ENCODE data around the gene LRP1B. TPM values are rescaled to one million over a fixed set of nuclear protein-coding genes. Genes with fewer than 3 reads are reported as not detected.
"Not testable (repeated sequence)": the region's sequence is repeated elsewhere in the genome, so short reads cannot be mapped to it uniquely, and the experiment has no call there.

Gene LRP1B
- total RNA-seq, 1 experiment from 2014 or later, result 0.52 TPM

GRCh38 chr2:140436936-140437335 is 1693.9 kb downstream of the LRP1B start:
- CTCF ChIA-PET, result interaction anchor here (0.7 kb wide), 1 partner anchor 60 kb away, joined by 4 read pairs; no protein-coding TSS in a partner anchor
- no peak for DNase-seq (ENCODE audit: low spot score)
- Mint-ChIP-seq H3K27me3 (ENCODE audit: low read depth) (no peaks in the 10 kb centered on the region), H3K27ac (0 out of 2 replicates have a peak overlapping the region, but pooled peaks have one; percentile 5), H3K9me3 (no peaks in the 10 kb centered on the region), H3K4me1 (peaks cover 15% of the 10 kb centered on the region), H3K36me3 (no peaks in the 10 kb centered on the region), H3K4me3 (no peak overlapping the region)
- ATAC-seq, result peak; percentile 71
- TF ChIP-seq CBFB (CRISPR knock-in tag; IDR thresholded peaks at IDR 0.05; ENCODE audit: low read depth), result no peak
- no peak for TF ChIP-seq ERG (CRISPR knock-in tag; IDR thresholded peaks at IDR 0.05)
- no peak for TF ChIP-seq CREB1 (CRISPR knock-in tag; IDR thresholded peaks at IDR 0.05)
- TF ChIP-seq ATF3 (CRISPR knock-in tag; conservative IDR thresholded peaks at IDR 0.05), result no peak
- no peak for TF ChIP-seq IRF2 (CRISPR knock-in tag; IDR thresholded peaks at IDR 0.05; ENCODE audit: borderline replicate concordance, low read depth)
- no peak for TF ChIP-seq ZNF232 (CRISPR knock-in tag; IDR thresholded peaks at IDR 0.05)
- no peak for TF ChIP-seq ATF6 (CRISPR knock-in tag; IDR thresholded peaks at IDR 0.05)
- no peak for TF ChIP-seq ZNF423 (CRISPR knock-in tag; IDR thresholded peaks at IDR 0.05)
- no peak for TF ChIP-seq NFE2L1 (CRISPR knock-in tag; IDR thresholded peaks at IDR 0.05)
- no peak for TF ChIP-seq HMGXB4 (CRISPR knock-in tag; IDR thresholded peaks at IDR 0.05)
- no peak for TF ChIP-seq ZNF396 (CRISPR knock-in tag; IDR thresholded peaks at IDR 0.05; ENCODE audit: borderline replicate concordance)
- TF ChIP-seq MAX (CRISPR knock-in tag; IDR thresholded peaks at IDR 0.05), result no peak
- no peak for TF ChIP-seq TP53 (CRISPR knock-in tag; IDR thresholded peaks at IDR 0.05)
- TF ChIP-seq E2F5 (CRISPR knock-in tag; IDR thresholded peaks at IDR 0.05), result no peak
- TF ChIP-seq OVOL2 (CRISPR knock-in tag; IDR thresholded peaks at IDR 0.05; ENCODE audit: borderline replicate concordance), result no peak
- no peak for TF ChIP-seq AFF4 (CRISPR knock-in tag; IDR thresholded peaks at IDR 0.05; ENCODE audit: borderline replicate concordance)
- POLR2A ChIA-PET, result no interaction called here

- Mint-ChIP-seq H3K36me3 (peaks cover 16% of the 10 kb centered on the region), H3K9me3 (peaks cover 13% of the 10 kb centered on the region), H3K4me1 (peaks cover 26% of the 10 kb centered on the region)
- CTCF ChIA-PET; H3K27me3 Mint-ChIP-seq (ENCODE audit: low read depth); DNase-seq (ENCODE audit: low spot score); H3K27ac Mint-ChIP-seq; POLR2A ChIA-PET; ATAC-seq; H3K4me3 Mint-ChIP-seq: not testable (repeated sequence)
Observed at GRCh38 chr2:140427033-140427432, 1703.8 kb downstream of the LRP1B start.

Data from WTC11 (cell line).